Erythroblast (primary cell): Measurements from ENCODE around the gene SSBP3.

Experiments
- DNase-seq, 2 experiments: peaks; one replicate each; lab custom pipeline; 2025; lab: John Stamatoyannopoulos, UW
- GATA1 ChIP-seq: IDR thresholded peaks from 2 replicates; pipeline ENCODE4 v1.6.1; 2011; ENCODE audit warnings: low read depth, mild to moderate bottlenecking, control low read depth, low read length, moderate library complexity
- POLR2A ChIP-seq: IDR thresholded peaks from 2 replicates; pipeline ENCODE4 v1.6.1; 2011; ENCODE audit warnings: mild to moderate bottlenecking, low read length

SSBP3 gene

GRCh38 chr1:54277451-54278341 lies 128.5 kb downstream of the SSBP3 start:
- no peak for TF ChIP-seq GATA1
- TF ChIP-seq POLR2A, result no peak
- peak in 1 of 2 experiments; percentile 35 for DNase-seq

- DNase-seq, result peak; percentile 18 to 35
- no peak for TF ChIP-seq POLR2A
- TF ChIP-seq GATA1, result no peak
Observed at GRCh38 chr1:54276617-54277450, 129.4 kb downstream of the SSBP3 start.

- TF ChIP-seq GATA1 (no peak), POLR2A (no peak)
- DNase-seq, result no peak
Observed at GRCh38 chr1:54275349-54275748, 130.8 kb downstream of the SSBP3 start.

- TF ChIP-seq POLR2A (no peak), GATA1 (no peak)
Observed at GRCh38 chr1:54274881-54275280, 131.3 kb downstream of the SSBP3 start.

GRCh38 chr1:54274448-54274847 lies 131.7 kb downstream of the SSBP3 start:
- TF ChIP-seq GATA1, result no peak
- TF ChIP-seq POLR2A, result no peak

More at GRCh38 chr1:54274881-54275280, 131.3 kb downstream of the SSBP3 start:
- no peak for DNase-seq

GRCh38 chr1:54273795-54274163 lies 132.4 kb downstream of the SSBP3 start:
- peak; percentile 61 to 66 for DNase-seq
- TF ChIP-seq POLR2A (no peak), GATA1 (no peak)

More at GRCh38 chr1:54274448-54274847, 131.7 kb downstream of the SSBP3 start:
- no peak for DNase-seq

- TF ChIP-seq GATA1 (no peak), POLR2A (no peak)
- peak in 1 of 2 experiments; percentile 12 for DNase-seq
Observed at GRCh38 chr1:54273092-54273794, 133.0 kb downstream of the SSBP3 start.

- no peak for DNase-seq
- TF ChIP-seq POLR2A, result no peak
- TF ChIP-seq GATA1, result no peak
Observed at GRCh38 chr1:54272772-54273091, 133.5 kb downstream of the SSBP3 start.

- TF ChIP-seq POLR2A (no peak), GATA1 (no peak)
- no peak for DNase-seq
Observed at GRCh38 chr1:54272134-54272533, 134.1 kb downstream of the SSBP3 start.

- no peak for TF ChIP-seq GATA1
- TF ChIP-seq POLR2A, result no peak
Observed at GRCh38 chr1:54271341-54271740, 134.9 kb downstream of the SSBP3 start.

GRCh38 chr1:54270543-54270942 lies 135.7 kb downstream of the SSBP3 start:
- DNase-seq, result no peak
- TF ChIP-seq GATA1 (no peak), POLR2A (no peak)

More at GRCh38 chr1:54271341-54271740, 134.9 kb downstream of the SSBP3 start:
- no peak for DNase-seq

GRCh38 chr1:54268762-54269297 lies 137.4 kb downstream of the SSBP3 start:
- DNase-seq, result no peak
- TF ChIP-seq GATA1 (no peak), POLR2A (no peak)

GRCh38 chr1:54267815-54268761 lies 138.1 kb downstream of the SSBP3 start:
- no peak for TF ChIP-seq GATA1
- TF ChIP-seq POLR2A, result no peak
- no peak for DNase-seq
